Liver (tissue), 9 donors: Measurements from ENCODE around the gene BTN2A1. TPM values are rescaled to one million over a fixed set of nuclear protein-coding genes. Genes with fewer than 3 reads are reported as not detected.

Experiments
- DNase-seq: peaks from one replicate; pipeline ENCODE4 v3.0.0-alpha.2; 2017; ENCODE audit warnings: low spot score
- H3K27ac ChIP-seq, 2 donors: one replicate each; pipeline ENCODE4 v1.7.0; 2013; ENCODE audit warnings: inconsistent platforms in 2 of 2, low read length in 2 of 2, control low read depth in 1 of 2, low read depth in 1 of 2, mild to moderate bottlenecking in 1 of 2
- H3K27me3 ChIP-seq, 4 donors: one replicate each; pipeline versions ENCODE4 v1.6.1 to v1.7.0; 2013; ENCODE audit warnings: low read length in 3 of 4, inconsistent platforms in 1 of 4, mild to moderate bottlenecking in 1 of 4, moderate library complexity in 1 of 4; ENCODE audit not compliant: control insufficient read depth in 4 of 4, insufficient read depth in 4 of 4
- H3K36me3 ChIP-seq, 4 donors: one replicate each; pipeline versions ENCODE4 v1.6.1 to v1.7.0; 2013; ENCODE audit warnings: low read length in 3 of 4, mild to moderate bottlenecking in 3 of 4, low read depth in 1 of 4, moderate library complexity in 1 of 4; ENCODE audit not compliant: control insufficient read depth in 4 of 4, insufficient read depth in 3 of 4
- H3K4me1 ChIP-seq, 4 donors: one replicate each; pipeline versions ENCODE4 v1.6.1 to v1.7.0; 2013; ENCODE audit warnings: low read length in 3 of 4, mild to moderate bottlenecking in 3 of 4, moderate library complexity in 1 of 4; ENCODE audit not compliant: control insufficient read depth in 4 of 4, insufficient read depth in 4 of 4
- H3K4me3 ChIP-seq, 3 donors: one replicate each; pipeline versions ENCODE4 v1.6.1 to v1.7.0; 2013; ENCODE audit warnings: low read length in 3 of 3, control low read depth in 1 of 3, low read depth in 1 of 3, mild to moderate bottlenecking in 1 of 3
- H3K9ac ChIP-seq, 2 donors: one replicate each; pipeline ENCODE4 v1.7.0; 2013; ENCODE audit warnings: low read length in 2 of 2, mild to moderate bottlenecking in 2 of 2, moderate library complexity in 2 of 2, control low read depth in 1 of 2, low read depth in 1 of 2
- H3K9me3 ChIP-seq, 4 donors: one replicate each; pipeline versions ENCODE4 v1.6.1 to v1.7.0; 2013; ENCODE audit warnings: low read length in 3 of 4; ENCODE audit not compliant: control insufficient read depth in 4 of 4
- ATF3 ChIP-seq: IDR thresholded peaks from 2 replicates; pipeline ENCODE4 v1.6.1; 2016; ENCODE audit warnings: antibody characterized with exemption
- CTCF ChIP-seq: fragments of 150-350 bp; IDR thresholded peaks from 2 replicates; pipeline ENCODE4 v1.5.1; 2017; ENCODE audit warnings: improper control_type of control experiment, low read depth, low read length; ENCODE audit not compliant: missing input control
- EGR1 ChIP-seq, 2 donors: IDR thresholded peaks; 2 replicates each; pipeline ENCODE4 v1.6.1; 2016 to 2018; ENCODE audit warnings: antibody characterized with exemption in 2 of 2, low read depth in 2 of 2
- FOXA1 ChIP-seq: IDR thresholded peaks from 2 replicates; pipeline ENCODE4 v1.6.1; 2016; ENCODE audit warnings: antibody characterized with exemption
- FOXA2 ChIP-seq: IDR thresholded peaks from 2 replicates; pipeline ENCODE4 v1.6.1; 2016; ENCODE audit warnings: antibody characterized with exemption
- GABPA ChIP-seq, 2 donors: IDR thresholded peaks in 1 of 2; conservative IDR thresholded peaks in 1 of 2; 2 replicates each; pipeline ENCODE4 v1.6.1; 2016; ENCODE audit warnings: antibody characterized with exemption in 2 of 2, mild to moderate bottlenecking in 1 of 2, moderate library complexity in 1 of 2
- HNF4A ChIP-seq, 2 donors: conservative IDR thresholded peaks; 2 replicates each; pipeline ENCODE4 v1.6.1; 2016; ENCODE audit warnings: antibody characterized with exemption in 2 of 2, mild to moderate bottlenecking in 2 of 2
- HNF4G ChIP-seq: IDR thresholded peaks from 2 replicates; pipeline ENCODE4 v1.6.1; 2016; ENCODE audit warnings: antibody characterized with exemption
- JUND ChIP-seq, 2 donors: IDR thresholded peaks; 2 replicates each; pipeline ENCODE4 v1.6.1; 2016; ENCODE audit warnings: antibody characterized with exemption in 2 of 2
- MAX ChIP-seq: IDR thresholded peaks from 2 replicates; pipeline ENCODE4 v1.6.1; 2016; ENCODE audit warnings: antibody characterized with exemption
- NR2F2 ChIP-seq: IDR thresholded peaks from 2 replicates; pipeline ENCODE4 v1.6.1; 2016; ENCODE audit warnings: antibody characterized with exemption
- RAD21 ChIP-seq, 2 donors: IDR thresholded peaks; 2 replicates each; pipeline ENCODE4 v1.6.1; 2016; ENCODE audit warnings: antibody characterized with exemption in 2 of 2, mild to moderate bottlenecking in 2 of 2
- RXRA ChIP-seq, 2 donors: IDR thresholded peaks; 2 replicates each; pipeline ENCODE4 v1.6.1; 2017 to 2018; ENCODE audit warnings: antibody characterized with exemption in 2 of 2, mild to moderate bottlenecking in 1 of 2
- SP1 ChIP-seq: IDR thresholded peaks from 2 replicates; pipeline ENCODE4 v1.6.1; 2018; ENCODE audit warnings: antibody characterized with exemption, mild to moderate bottlenecking
- TAF1 ChIP-seq: conservative IDR thresholded peaks from 2 replicates; pipeline ENCODE4 v1.6.1; 2016; ENCODE audit warnings: antibody characterized with exemption, mild to moderate bottlenecking
- YY1 ChIP-seq: IDR thresholded peaks from 2 replicates; pipeline ENCODE4 v1.6.1; 2016; ENCODE audit warnings: antibody characterized with exemption, mild to moderate bottlenecking
- ZBTB33 ChIP-seq: IDR thresholded peaks from 2 replicates; pipeline ENCODE4 v1.6.1; 2016; ENCODE audit warnings: antibody characterized with exemption
- WGBS: extraction: QIAGEN DNeasy Blood & Tissue Kit; methylation state at CpG from one replicate; pipeline ENCODE4 v1.1.7; 2013; 5-methylcytosine and 5-hydroxymethylcytosine counted together
- polyA plus RNA-seq, 2 donors: library from polyadenylated mRNA; stranded (reverse) in 1 of 2; unstranded in 1 of 2; fragments of 200-250 nt in 1 of 2; fragments of >200 nt in 1 of 2; fragmentation: Nextera tagmentation in 1 of 2; extraction: Ambion mirVana in 1 of 2; gene quantifications; one replicate each; pipeline versions ENCODE4 v1.2.1 to v1.2.3, GENCODE V29; 2013 to 2015
- total RNA-seq, 2 donors: library from RNA; depleted of rRNA; stranded (reverse); fragments of >200 nt; gene quantifications; one replicate each; pipeline ENCODE4 v1.2.3, GENCODE V29; 2014
- TF ChIP-seq, protein P1 (sequence below): IDR thresholded peaks from 2 replicates; pipeline ENCODE4 v1.6.1; 2016; ENCODE audit warnings: antibody characterized with exemption, mild to moderate bottlenecking
- donor health status: healthy.
- donor health status: healthy.
- donor health status: healthy.
- donor health status: healthy.
- donor health status: healthy.

The BTN2A1 gene
- total and polyA plus RNA-seq, 4 donors: 2.7 to 5.9 (median 5.2) TPM

GRCh38 chr6:26493258-26493657 is 35.5 kb downstream of the BTN2A1 start:
- WGBS: 90% methylated on average over 2 of the region's 2 CpGs
- no peaks in the 10 kb centered on the region for H3K27me3 ChIP-seq
- no peak for DNase-seq
- H3K36me3 ChIP-seq: no peaks in the 10 kb centered on the region
- no peak overlapping the region for H3K4me3 ChIP-seq
- no peaks in the 10 kb centered on the region for H3K9me3 ChIP-seq
- no peak overlapping the region for H3K9ac ChIP-seq
- no peak overlapping the region for H3K27ac ChIP-seq
- H3K4me1 ChIP-seq: no peaks in the 10 kb centered on the region
- TF ChIP-seq RAD21 (IDR thresholded peaks at IDR 0.05): peak; percentile 9 to 16
- TF ChIP-seq, protein P1, sequence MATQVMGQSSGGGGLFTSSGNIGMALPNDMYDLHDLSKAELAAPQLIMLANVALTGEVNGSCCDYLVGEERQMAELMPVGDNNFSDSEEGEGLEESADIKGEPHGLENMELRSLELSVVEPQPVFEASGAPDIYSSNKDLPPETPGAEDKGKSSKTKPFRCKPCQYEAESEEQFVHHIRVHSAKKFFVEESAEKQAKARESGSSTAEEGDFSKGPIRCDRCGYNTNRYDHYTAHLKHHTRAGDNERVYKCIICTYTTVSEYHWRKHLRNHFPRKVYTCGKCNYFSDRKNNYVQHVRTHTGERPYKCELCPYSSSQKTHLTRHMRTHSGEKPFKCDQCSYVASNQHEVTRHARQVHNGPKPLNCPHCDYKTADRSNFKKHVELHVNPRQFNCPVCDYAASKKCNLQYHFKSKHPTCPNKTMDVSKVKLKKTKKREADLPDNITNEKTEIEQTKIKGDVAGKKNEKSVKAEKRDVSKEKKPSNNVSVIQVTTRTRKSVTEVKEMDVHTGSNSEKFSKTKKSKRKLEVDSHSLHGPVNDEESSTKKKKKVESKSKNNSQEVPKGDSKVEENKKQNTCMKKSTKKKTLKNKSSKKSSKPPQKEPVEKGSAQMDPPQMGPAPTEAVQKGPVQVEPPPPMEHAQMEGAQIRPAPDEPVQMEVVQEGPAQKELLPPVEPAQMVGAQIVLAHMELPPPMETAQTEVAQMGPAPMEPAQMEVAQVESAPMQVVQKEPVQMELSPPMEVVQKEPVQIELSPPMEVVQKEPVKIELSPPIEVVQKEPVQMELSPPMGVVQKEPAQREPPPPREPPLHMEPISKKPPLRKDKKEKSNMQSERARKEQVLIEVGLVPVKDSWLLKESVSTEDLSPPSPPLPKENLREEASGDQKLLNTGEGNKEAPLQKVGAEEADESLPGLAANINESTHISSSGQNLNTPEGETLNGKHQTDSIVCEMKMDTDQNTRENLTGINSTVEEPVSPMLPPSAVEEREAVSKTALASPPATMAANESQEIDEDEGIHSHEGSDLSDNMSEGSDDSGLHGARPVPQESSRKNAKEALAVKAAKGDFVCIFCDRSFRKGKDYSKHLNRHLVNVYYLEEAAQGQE: no peak

DNA sequence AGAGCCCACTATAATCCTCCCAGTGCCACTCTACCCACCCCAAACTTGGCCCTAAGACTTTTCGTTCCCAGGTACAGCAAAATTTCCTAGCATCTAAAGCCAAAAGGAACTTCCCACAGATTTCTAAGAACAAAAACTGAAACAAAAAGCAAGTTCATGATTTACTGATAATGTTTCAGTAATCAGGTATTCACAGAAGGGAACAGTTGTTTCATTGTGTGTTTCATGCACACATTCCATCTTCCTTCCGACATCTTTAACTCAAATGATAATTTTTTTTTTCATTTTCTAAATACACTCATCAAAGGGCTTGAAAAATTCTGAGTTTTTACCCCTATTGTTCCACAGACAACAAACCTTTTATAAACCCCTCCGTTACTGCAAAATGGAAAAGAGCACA is 36.4 kb downstream of the BTN2A1 start:
- no peaks in the 10 kb centered on the region for H3K36me3 ChIP-seq
- 82% methylated on average over 3 of the region's 3 CpGs for WGBS
- no peak overlapping the region for H3K9ac ChIP-seq
- H3K27ac ChIP-seq: no peak overlapping the region
- DNase-seq: no peak
- no peaks in the 10 kb centered on the region for H3K4me1 ChIP-seq
- no peaks in the 10 kb centered on the region for H3K27me3 ChIP-seq
- no peak for TF ChIP-seq TAF1
- TF ChIP-seq FOXA1: no peak
- TF ChIP-seq CTCF: no peak
- TF ChIP-seq MAX: no peak
- no peak for TF ChIP-seq EGR1 (IDR thresholded peaks at IDR 0.05; ENCODE audit: low read depth in 2 of 2)
- TF ChIP-seq ATF3: no peak
- no peak for TF ChIP-seq RXRA (IDR thresholded peaks at IDR 0.05)
- TF ChIP-seq GABPA (IDR thresholded peaks at IDR 0.05 in 1 of 2, conservative IDR thresholded peaks at IDR 0.05 in 1 of 2): no peak
- TF ChIP-seq YY1: no peak
- TF ChIP-seq JUND (IDR thresholded peaks at IDR 0.05): no peak
- TF ChIP-seq HNF4G: no peak
- TF ChIP-seq ZBTB33: no peak
- no peak for TF ChIP-seq SP1
- TF ChIP-seq, protein P1: no peak
- no peak for TF ChIP-seq RAD21 (IDR thresholded peaks at IDR 0.05)
- no peak for TF ChIP-seq HNF4A (conservative IDR thresholded peaks at IDR 0.05)
- TF ChIP-seq FOXA2: no peak
- no peak for TF ChIP-seq NR2F2
- no peak overlapping the region for H3K4me3 ChIP-seq
- no peaks in the 10 kb centered on the region for H3K9me3 ChIP-seq
